Activated T-helper 1 cell treated with anti-CD3 and anti-CD28 coated beads, Interleukin-12 subunit alpha, Interleukin-12 subunit beta, Interleukin-2, Interleukin-4 antibody, amounts not matched to agents 30 ng/mL and 10 ng/mL and 1 ng/mL, durations not matched to agents 14 hours and 24 hours and 36 hours (primary cell): Measurements from ENCODE around the gene TASOR. TPM values are rescaled to one million over a fixed set of nuclear protein-coding genes. Genes with fewer than 3 reads are reported as not detected.
"Not testable (repeated sequence)": the region's sequence is repeated elsewhere in the genome, so short reads cannot be mapped to it uniquely, and the experiment has no call there.

Experiments
- DNase-seq: peaks from one replicate; pipeline ENCODE4 v3.0.0; 2021; ENCODE audit warnings: low spot score
- H3K27ac Mint-ChIP-seq: one replicate; pipeline ENCODE4 v1.8.0; 2021; ENCODE audit warnings: mild to moderate bottlenecking, mixed read lengths
- H3K27me3 Mint-ChIP-seq: one replicate; pipeline ENCODE4 v1.8.0; 2022; ENCODE audit warnings: mild to moderate bottlenecking, moderate library complexity, mixed read lengths; ENCODE audit not compliant: insufficient read depth
- H3K36me3 Mint-ChIP-seq: one replicate; pipeline ENCODE4 v1.8.0; 2021; ENCODE audit warnings: low read depth, mixed read lengths
- H3K4me1 Mint-ChIP-seq: one replicate; pipeline ENCODE4 v1.8.0; 2021; ENCODE audit warnings: low read depth, mixed read lengths
- H3K4me3 Mint-ChIP-seq: one replicate; pipeline ENCODE4 v1.8.0; 2021; ENCODE audit warnings: mild to moderate bottlenecking, moderate library complexity, mixed read lengths
- H3K9me3 Mint-ChIP-seq: one replicate; pipeline ENCODE4 v1.8.0; 2021; ENCODE audit warnings: mixed read lengths
- intact Hi-C: fragments of 100-400 bp; cut with micrococcal nuclease; formaldehyde crosslinking; loops from one replicate; pipeline ENCODE4 v1.15.1; 2024
- total RNA-seq: library from RNA; stranded (reverse); gene quantifications from 2 replicates; pipeline ENCODE4 v1.2.3, GENCODE V29; 2022

Gene TASOR
- total RNA-seq, result 60.8 and 63.6 TPM in 2 replicates

GRCh38 chr3:56683122-56683817, at the start of gene TASOR:
Gene TASOR, minus strand, starts transcription at chr3:56683265. Its CDS starts 259 bp downstream, at chr3:56683006.
- peaks cover 27% of the 10 kb centered on the region for H3K36me3 Mint-ChIP-seq
- peaks cover 9% of the 10 kb centered on the region for H3K9me3 Mint-ChIP-seq
- DNase-seq, result peak; percentile 84
- peaks cover 2% of the 10 kb centered on the region for H3K27me3 Mint-ChIP-seq
- peak within 1 kb of the TSS; percentile 96 for H3K27ac Mint-ChIP-seq
- H3K4me3 Mint-ChIP-seq, result peak within 1 kb of the TSS; percentile 97
- intact Hi-C loops, result loop anchor here (2.0 to 10.0 kb wide), 5 partner anchors 70 to 914 kb away; partner anchors contain the start of genes APPL1, ARF4 and PDE12
- H3K4me1 Mint-ChIP-seq, result peaks cover 41% of the 10 kb centered on the region

- H3K27me3 Mint-ChIP-seq, result no peaks in the 10 kb centered on the region
- no peaks in the 10 kb centered on the region for H3K9me3 Mint-ChIP-seq
- H3K4me1 Mint-ChIP-seq, result peaks cover 58% of the 10 kb centered on the region
- intact Hi-C loops, result no loop called here
- DNase-seq, result no peak
- H3K27ac Mint-ChIP-seq, result peak overlapping the region; percentile 4
- peaks cover 84% of the 10 kb centered on the region for H3K36me3 Mint-ChIP-seq
- H3K4me3 Mint-ChIP-seq, result no peak overlapping the region
Measured at GRCh38 chr3:56732109-56732508, 49.0 kb upstream of the TASOR start.

DNA sequence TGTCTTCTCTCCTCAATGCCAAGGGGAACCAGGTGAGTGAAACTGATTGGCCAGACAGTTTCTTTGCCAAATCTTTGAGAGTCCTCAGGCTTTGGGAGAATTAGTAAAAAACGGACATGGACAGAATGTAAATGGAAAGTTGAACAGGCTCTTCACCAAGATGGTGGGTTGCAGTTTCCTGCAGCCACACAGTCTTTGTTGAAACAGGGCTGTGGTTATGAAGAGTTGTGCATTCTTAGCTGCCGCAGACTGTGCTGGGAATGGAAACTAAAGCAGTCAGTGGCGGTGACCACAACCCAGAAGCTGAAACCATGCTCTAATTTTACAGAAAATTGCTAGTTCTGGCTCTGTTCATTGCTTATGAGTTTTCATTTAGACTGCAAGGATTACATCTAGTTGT, 42.1 kb upstream of the TASOR start:
- H3K27me3 Mint-ChIP-seq, result no peaks in the 10 kb centered on the region
- peaks cover 1% of the 10 kb centered on the region for H3K9me3 Mint-ChIP-seq
- intact Hi-C loops, result loop anchor here (1.0 to 2.0 kb wide), 9 partner anchors 20 to 872 kb away; partner anchors contain the start of genes ARF4 and CCDC66
- H3K4me3 Mint-ChIP-seq, result peak overlapping the region; percentile 81
- DNase-seq, result peak; percentile 68
- peaks cover 68% of the 10 kb centered on the region for H3K36me3 Mint-ChIP-seq
- peaks cover 69% of the 10 kb centered on the region for H3K4me1 Mint-ChIP-seq
- peak overlapping the region; percentile 93 for H3K27ac Mint-ChIP-seq

GRCh38 chr3:56724676-56725075, 41.6 kb upstream of the TASOR start:
- Mint-ChIP-seq H3K36me3 (peaks cover 70% of the 10 kb centered on the region), H3K9me3 (peaks cover 5% of the 10 kb centered on the region), H3K4me1 (peaks cover 69% of the 10 kb centered on the region), H3K27ac (peak overlapping the region; percentile 93), H3K4me3 (peak overlapping the region; percentile 81), H3K27me3 (no peaks in the 10 kb centered on the region)
- intact Hi-C loops, result loop anchor here (1.0 to 2.0 kb wide), 9 partner anchors 20 to 873 kb away; partner anchors contain the start of genes ARF4 and CCDC66
- no peak for DNase-seq

GRCh38 chr3:56720849-56721248, 37.8 kb upstream of the TASOR start:
- no peak overlapping the region for H3K27ac Mint-ChIP-seq
- peaks cover 46% of the 10 kb centered on the region for H3K36me3 Mint-ChIP-seq
- H3K27me3 Mint-ChIP-seq, result no peaks in the 10 kb centered on the region

GRCh38 chr3:56718809-56719208, 35.7 kb upstream of the TASOR start:
- H3K9me3 Mint-ChIP-seq, result peaks cover 15% of the 10 kb centered on the region
- peaks cover 40% of the 10 kb centered on the region for H3K4me1 Mint-ChIP-seq
- H3K27ac Mint-ChIP-seq, H3K4me3 Mint-ChIP-seq, intact Hi-C loops, H3K27me3 Mint-ChIP-seq, DNase-seq: not testable (repeated sequence)
- H3K36me3 Mint-ChIP-seq, result peaks cover 33% of the 10 kb centered on the region

More at GRCh38 chr3:56720849-56721248, 37.8 kb upstream of the TASOR start:
- intact Hi-C loops, result no loop called here
- peaks cover 8% of the 10 kb centered on the region for H3K9me3 Mint-ChIP-seq
- H3K4me3 Mint-ChIP-seq, result no peak overlapping the region
- DNase-seq, result no peak
- H3K4me1 Mint-ChIP-seq, result peaks cover 57% of the 10 kb centered on the region

DNA sequence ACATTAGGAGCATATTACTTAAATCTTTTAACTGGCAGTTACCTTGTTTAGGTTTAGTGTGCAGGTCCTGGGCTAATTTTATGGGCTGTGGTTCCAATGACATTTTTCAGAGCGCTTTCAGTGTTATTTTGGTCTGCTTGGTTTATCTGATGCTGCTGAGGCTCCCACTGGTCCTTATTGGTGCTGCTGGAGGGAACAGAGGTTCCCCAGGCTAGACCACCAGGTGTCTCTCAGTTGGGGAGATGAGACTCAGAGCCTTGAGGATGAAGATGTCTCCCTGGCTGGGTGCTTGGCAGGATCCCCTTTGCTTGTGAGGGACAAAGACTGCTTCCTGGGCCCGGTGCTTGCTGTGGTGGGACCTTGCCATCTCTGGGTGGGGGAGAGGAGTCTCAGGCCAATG, 28.3 kb upstream of the TASOR start:
- intact Hi-C loops, result no loop called here
- H3K27me3 Mint-ChIP-seq, result no peaks in the 10 kb centered on the region
- H3K36me3 Mint-ChIP-seq, result no peaks in the 10 kb centered on the region
- H3K9me3 Mint-ChIP-seq, result peaks cover 10% of the 10 kb centered on the region
- H3K27ac Mint-ChIP-seq, result no peak overlapping the region
- no peak for DNase-seq
- H3K4me1 Mint-ChIP-seq, result no peaks in the 10 kb centered on the region
- no peak overlapping the region for H3K4me3 Mint-ChIP-seq

GRCh38 chr3:56707412-56707811, 24.3 kb upstream of the TASOR start:
- H3K4me3 Mint-ChIP-seq, DNase-seq, intact Hi-C loops, H3K27me3 Mint-ChIP-seq, H3K27ac Mint-ChIP-seq, H3K36me3 Mint-ChIP-seq, H3K9me3 Mint-ChIP-seq: not testable (repeated sequence)
- H3K4me1 Mint-ChIP-seq, result peaks cover 21% of the 10 kb centered on the region

GRCh38 chr3:56706629-56707028, 23.6 kb upstream of the TASOR start:
- Mint-ChIP-seq H3K9me3 (peaks cover 4% of the 10 kb centered on the region), H3K27me3 (no peaks in the 10 kb centered on the region), H3K36me3 (peaks cover 3% of the 10 kb centered on the region), H3K27ac (no peak overlapping the region), H3K4me3 (no peak overlapping the region), H3K4me1 (peaks cover 24% of the 10 kb centered on the region)
- no peak for DNase-seq
- intact Hi-C loops, result no loop called here

- DNase-seq, result no peak
- intact Hi-C loops, result loop anchor here (2.0 to 5.0 kb wide), 2 partner anchors 20 to 213 kb away; no protein-coding TSS in a partner anchor
- peaks cover 4% of the 10 kb centered on the region for H3K9me3 Mint-ChIP-seq
- peaks cover 3% of the 10 kb centered on the region for H3K36me3 Mint-ChIP-seq
- H3K4me3 Mint-ChIP-seq, result peak overlapping the region; percentile 3
- peak overlapping the region; percentile 25 for H3K27ac Mint-ChIP-seq
- H3K4me1 Mint-ChIP-seq, result peaks cover 29% of the 10 kb centered on the region
- H3K27me3 Mint-ChIP-seq, result no peaks in the 10 kb centered on the region
Measured at GRCh38 chr3:56704706-56705105, 21.6 kb upstream of the TASOR start.

DNA sequence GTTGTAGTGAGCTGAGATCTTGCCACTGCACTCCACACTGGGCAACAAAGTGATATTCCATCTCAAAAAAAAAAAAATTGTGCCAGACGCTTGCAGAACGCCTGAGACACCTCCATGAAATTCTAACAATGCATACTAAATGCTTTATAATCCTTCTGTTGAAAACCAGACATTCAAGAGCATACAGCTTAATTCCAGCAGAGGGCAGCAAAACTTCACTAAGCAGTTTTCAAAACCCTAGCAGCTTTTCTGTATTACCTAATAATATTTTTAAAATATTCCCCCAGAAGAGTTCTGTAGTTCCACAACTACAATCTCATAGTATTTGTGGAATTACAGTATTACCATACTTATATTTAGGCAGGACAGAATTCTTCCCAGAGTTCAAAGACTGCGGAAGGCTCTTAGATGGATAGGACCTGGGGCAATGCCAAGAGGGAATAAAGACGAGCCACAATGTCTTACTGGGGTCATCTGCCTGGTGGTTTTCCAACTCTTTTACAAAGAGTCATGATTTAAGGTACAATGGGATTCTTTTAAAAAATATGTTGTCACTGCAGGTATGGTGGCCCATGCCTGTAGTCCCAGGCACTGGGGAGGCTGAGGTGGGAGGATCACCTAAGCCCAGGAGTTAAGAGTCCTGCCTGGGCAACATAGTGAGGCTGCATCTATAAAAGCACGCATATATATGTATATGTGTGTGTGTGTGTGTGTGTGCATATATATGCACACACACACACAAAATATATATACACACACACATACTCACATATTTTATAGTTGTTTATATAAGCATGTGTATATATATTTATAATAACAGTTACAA, 19.6 kb upstream of the TASOR start:
- DNase-seq, result no peak
- Mint-ChIP-seq H3K4me1 (peaks cover 29% of the 10 kb centered on the region), H3K27ac (no peak overlapping the region)

GRCh38 chr3:56700151-56700550, 17.1 kb upstream of the TASOR start:
- Mint-ChIP-seq H3K9me3 (no peaks in the 10 kb centered on the region), H3K27ac (no peak overlapping the region), H3K27me3 (no peaks in the 10 kb centered on the region), H3K4me3 (no peak overlapping the region), H3K36me3 (no peaks in the 10 kb centered on the region), H3K4me1 (peaks cover 32% of the 10 kb centered on the region)
- intact Hi-C loops, result loop anchor here (5.0 kb wide), 1 partner anchor 217 kb away; no protein-coding TSS in a partner anchor
- DNase-seq, result no peak

More for the DNA sequence above, 19.6 kb upstream of the TASOR start:
- H3K4me3 Mint-ChIP-seq, result no peak overlapping the region
- no peaks in the 10 kb centered on the region for H3K27me3 Mint-ChIP-seq
- peaks cover 3% of the 10 kb centered on the region for H3K36me3 Mint-ChIP-seq
- peaks cover 4% of the 10 kb centered on the region for H3K9me3 Mint-ChIP-seq
- intact Hi-C loops, result loop anchor here (1.0 to 5.0 kb wide), 4 partner anchors 9 to 287 kb away; no protein-coding TSS in a partner anchor
